GM12865 (cell line): Measurements from ENCODE around the gene RANBP1.
A peak's percentile ranks its signal among the peaks of the same experiment; 100 is the strongest.

ENCODE experiments used
- DNase-seq: peaks from one replicate; pipeline ENCODE4 v3.0.0; 2010; ENCODE audit warnings: low read depth
- H3K4me3 ChIP-seq: 2 replicates; pipeline ENCODE4 v1.5.1; 2011; ENCODE audit warnings: mild to moderate bottlenecking, low read depth, low read length, control low read depth
- CTCF ChIP-seq: IDR thresholded peaks from 2 replicates; pipeline ENCODE4 v1.5.1; 2011; ENCODE audit warnings: low read length, control low read depth, low read depth, inconsistent platforms; ENCODE audit not compliant: insufficient read depth; ENCODE audit errors: missing control alignments

Gene RANBP1

GRCh38 chr22:20084547-20085413 is 31.1 kb upstream of the RANBP1 start:
- H3K4me3 ChIP-seq: no peak overlapping the region

GRCh38 chr22:20085651-20086050 is 30.3 kb upstream of the RANBP1 start:
- H3K4me3 ChIP-seq: no peak overlapping the region
- DNase-seq: no peak
- no peak for TF ChIP-seq CTCF

More at GRCh38 chr22:20084547-20085413, 31.1 kb upstream of the RANBP1 start:
- peak; percentile 37 for TF ChIP-seq CTCF
- DNase-seq: no peak

GRCh38 chr22:20086101-20086599 is 29.8 kb upstream of the RANBP1 start:
- no peak overlapping the region for H3K4me3 ChIP-seq
- TF ChIP-seq CTCF: no peak
- no peak for DNase-seq

- no peak overlapping the region for H3K4me3 ChIP-seq
- no peak for TF ChIP-seq CTCF
- DNase-seq: no peak
Observed at GRCh38 chr22:20086763-20087162, 29.1 kb upstream of the RANBP1 start.

GRCh38 chr22:20087319-20088262 is 28.3 kb upstream of the RANBP1 start:
- no peak for TF ChIP-seq CTCF
- DNase-seq: no peak
- H3K4me3 ChIP-seq: no peak overlapping the region

GRCh38 chr22:20088263-20088648 is 27.6 kb upstream of the RANBP1 start:
- H3K4me3 ChIP-seq: no peak overlapping the region
- no peak for TF ChIP-seq CTCF
- DNase-seq: no peak
